LoVo (cell line): Measurements from ENCODE around the gene DPY30.
"Not testable (repeated sequence)": the region's sequence is repeated elsewhere in the genome, so short reads cannot be mapped to it uniquely, and the experiment has no call there.

Experiments
- DNase-seq: peaks from one replicate; pipeline ENCODE4 v3.0.0-alpha.2; 2016; ENCODE audit warnings: low spot score

Gene DPY30

DNA sequence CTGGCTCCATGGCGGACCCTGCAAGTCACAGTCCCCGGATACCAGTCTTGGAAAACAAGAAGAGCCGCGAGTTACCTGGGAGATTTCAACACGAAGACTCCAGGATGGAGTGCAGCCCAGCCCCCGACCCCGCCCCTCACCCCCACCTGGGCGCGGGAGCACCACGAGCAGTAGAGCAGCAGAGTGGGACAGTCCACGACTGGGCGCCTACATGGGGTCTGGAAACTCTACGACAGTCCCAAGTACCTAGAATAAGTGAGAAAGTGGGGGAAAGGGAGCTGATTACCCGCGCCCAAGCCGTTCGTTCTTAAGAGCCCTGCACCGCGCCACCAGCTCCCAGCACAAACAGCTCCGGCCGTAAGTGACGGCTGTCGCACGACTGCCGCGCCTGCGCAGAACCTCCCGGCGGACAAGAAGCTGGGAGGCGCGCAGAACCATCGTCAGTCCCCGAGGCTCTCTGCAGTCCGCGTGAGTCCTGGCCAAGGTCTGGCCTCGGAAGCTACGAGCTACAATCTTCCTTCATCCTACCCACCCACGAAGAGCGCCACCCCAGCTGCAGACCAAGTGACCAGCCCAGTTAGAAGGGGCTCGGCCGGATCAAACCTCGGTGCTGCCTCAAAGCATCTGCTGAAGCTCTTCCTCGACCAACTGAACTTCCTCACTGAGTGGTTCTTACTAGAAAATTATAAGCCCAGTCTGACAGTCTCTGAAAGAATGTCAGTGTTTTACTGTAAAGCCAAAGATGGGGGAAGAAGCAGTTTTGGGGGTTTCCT, at the start of gene DPY30:
DPY30 (minus strand) TSS at position 359 of the 773 bp plus-strand sequence; CDS start at position 10, 349 bp downstream.
- peak; percentile 96 for DNase-seq

DNA sequence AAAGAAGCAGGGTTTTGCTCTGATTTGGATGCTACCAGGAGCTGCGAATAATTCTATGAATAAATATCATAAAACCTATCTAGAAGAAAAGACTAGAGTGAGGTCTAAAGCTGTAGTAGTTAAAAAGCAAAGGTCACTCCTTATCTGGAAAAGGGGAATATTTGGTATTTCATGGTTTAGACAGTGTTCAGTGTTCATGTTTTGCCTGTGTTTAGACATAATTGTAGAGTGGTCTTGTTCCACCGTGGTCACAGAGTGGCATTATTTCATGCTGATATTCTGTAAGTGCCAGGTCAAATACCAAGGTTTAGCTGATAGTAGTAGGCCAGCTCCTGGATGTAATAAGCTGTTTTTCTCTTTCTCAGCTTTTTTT, 34.5 kb upstream of the DPY30 start:
- no peak for DNase-seq

DNA sequence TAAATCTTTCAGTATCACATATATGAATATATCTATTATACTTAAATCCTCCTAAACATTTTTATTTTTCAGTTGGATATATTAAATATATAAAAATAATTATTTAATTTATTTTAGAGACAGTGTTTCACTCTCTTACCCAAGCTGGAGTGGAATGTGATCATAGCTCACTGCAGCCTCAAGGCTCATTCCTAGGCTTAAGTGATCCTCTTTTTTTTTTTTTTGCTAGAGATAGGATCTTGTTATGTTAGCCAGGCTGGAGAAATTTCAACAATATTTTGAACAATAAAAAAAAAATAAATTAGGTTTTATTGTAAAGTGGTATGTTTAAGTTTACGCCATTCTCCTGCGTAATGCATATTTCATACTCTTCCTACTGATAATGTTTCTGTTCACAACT, 27.9 kb upstream of the DPY30 start:
- no peak for DNase-seq

DNA sequence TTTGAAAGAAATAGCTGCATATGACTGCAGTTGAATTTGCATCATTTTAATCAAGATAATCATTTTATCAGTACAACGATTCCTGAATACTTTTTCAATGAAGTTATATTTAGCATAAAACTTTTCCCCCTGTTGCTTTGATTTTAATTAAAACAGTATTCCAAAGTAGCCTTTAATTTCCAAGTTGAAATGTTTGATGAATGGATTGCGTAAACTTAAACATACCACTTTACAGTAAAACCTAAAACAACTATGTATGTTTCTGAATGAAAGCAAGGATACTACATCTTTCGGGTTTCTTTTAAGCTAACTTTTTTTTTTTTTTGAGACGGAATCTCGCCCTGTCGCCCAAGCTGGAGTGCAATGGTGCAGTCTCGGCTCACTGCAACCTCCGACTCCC, 25.1 kb upstream of the DPY30 start:
- no peak for DNase-seq

DNA sequence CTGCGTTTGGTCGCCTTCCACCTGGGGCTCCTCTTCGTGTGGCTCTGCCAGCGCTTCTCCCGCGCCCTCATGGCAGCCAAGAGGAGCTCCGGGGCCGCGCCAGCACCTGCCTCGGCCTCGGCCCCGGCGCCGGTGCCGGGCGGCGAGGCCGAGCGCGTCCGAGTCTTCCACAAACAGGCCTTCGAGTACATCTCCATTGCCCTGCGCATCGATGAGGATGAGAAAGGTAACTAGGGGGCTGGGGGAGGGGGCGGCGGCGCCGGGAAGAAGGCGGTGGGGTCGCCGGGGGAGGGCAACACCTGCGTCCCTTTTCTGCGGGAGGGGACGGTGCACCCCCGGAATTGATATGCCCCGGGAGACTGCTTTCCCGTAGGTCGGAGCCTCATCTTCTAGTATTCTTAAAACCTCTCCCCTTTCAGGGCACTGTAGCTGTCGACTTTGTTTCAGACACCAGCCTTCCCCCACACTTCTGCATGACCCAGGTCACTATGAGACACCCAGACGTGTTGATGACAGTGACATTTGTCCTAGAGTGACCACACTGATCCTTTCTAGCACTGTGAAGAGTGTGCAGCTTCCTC, 24.5 kb upstream of the DPY30 start:
- DNase-seq, result no peak

DNA sequence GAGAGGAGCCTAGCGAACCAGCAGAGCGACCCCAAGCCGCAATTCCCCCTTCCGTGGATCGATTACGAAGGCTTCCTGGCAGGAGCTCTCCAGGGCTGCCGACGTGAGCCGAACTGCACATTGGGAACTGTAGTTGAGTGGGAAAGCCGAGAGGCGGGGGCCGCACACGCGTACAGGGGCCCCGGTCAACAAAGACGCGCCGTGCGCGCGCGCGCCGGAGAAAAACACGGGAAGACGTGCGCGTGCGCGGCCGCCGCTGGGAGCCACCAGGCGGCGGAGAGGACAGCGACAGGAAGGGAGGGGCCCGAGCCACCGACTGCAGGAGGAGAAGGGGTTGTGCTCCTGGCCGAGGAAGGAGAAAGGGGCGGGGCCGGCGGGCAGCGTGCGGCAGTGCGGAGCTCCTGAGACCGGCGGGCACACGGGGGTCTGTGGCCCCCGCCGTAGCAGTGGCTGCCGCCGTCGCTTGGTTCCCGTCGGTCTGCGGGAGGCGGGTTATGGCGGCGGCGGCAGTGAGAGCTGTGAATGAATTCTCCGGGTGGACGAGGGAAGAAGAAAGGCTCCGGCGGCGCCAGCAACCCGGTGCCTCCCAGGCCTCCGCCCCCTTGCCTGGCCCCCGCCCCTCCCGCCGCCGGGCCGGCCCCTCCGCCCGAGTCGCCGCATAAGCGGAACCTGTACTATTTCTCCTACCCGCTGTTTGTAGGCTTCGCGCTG, 23.9 kb upstream of the DPY30 start, which contains the start of gene SPAST:
SPAST (plus strand) TSS at position 247 of the 711 bp plus-strand sequence; CDS start at position 523, 276 bp downstream.
- DNase-seq, result peak; percentile 98

DNA sequence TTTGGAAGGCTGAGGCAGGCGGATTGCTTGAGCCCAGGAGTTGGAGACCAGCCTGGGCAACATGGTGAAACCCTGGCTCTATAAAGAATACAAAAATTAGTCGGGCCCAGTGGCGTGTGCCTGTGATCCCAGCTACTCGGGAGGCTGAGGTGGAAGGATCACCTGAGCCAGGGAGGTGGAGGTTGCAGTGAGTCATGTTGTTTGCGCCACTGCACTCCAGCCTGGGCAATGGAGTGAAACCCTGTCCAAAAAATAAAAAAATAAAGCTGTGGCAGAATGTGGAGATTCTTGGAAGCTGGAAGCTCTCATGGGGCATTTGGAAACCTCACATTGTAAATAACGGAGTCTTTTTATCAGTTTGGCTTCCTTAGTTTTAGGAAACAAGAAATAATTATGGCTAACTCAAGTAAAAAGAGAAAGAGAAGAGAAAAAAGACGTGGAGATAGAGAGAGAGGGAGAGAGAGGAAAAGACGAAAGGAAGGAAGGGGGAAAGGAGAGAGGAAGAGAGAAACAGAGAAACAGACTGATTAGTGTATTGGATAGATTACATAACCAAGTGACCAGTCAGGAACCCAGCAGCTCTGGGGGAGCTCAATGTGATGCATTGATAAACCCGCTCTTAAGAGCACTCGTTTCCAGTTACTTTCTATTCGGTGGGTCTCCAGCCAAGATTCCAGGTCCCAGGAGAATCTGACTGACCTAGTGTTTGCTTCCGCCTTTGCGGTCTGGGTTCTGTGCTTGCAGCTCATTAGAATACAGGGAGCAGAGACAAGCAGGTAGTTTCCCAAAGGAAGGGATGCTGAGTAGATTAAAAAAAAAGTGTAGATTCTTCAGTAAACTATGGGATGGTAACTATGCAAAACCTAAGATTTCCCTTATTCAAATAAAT, 22.6 kb upstream of the DPY30 start:
- peak; percentile 5 for DNase-seq

DNA sequence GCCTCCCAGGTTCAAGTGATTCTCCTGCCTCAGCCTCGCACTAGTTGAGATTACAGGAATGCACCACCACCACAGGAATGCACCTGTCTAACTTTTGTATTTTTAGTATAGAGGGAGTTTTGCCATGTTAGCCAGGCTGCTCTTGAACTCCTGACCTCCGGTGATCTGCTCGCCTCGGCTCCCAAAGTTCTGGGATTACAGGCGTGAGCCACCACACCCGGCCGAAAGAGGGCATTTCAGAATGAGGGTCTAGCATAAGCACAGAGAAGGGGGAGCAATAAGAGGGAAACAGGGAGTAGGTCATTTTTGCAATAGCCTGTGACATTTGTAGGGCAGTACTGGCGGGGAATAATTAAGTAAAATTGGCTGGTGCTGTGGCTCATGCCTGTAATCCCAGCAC, 21.8 kb upstream of the DPY30 start:
- no peak for DNase-seq

DNA sequence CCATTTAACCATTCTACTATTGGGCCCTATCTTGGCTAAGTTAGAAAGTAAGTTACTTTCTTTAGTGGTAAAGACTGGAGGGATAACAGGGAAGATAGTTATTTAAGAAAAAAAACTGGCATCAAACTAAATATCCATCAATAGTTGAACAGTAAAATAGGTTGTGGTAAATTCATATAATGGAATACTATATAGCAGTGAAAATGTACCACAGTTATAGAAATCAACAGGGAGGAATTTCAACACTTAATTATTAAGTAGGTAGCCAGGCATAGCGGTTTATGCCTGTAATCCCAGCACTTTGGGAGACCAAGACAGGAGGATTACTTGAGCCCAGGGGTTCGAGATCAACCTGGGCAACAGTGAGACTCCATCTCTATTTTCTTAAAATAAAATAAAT, 20.7 kb upstream of the DPY30 start:
- DNase-seq, result no peak

DNA sequence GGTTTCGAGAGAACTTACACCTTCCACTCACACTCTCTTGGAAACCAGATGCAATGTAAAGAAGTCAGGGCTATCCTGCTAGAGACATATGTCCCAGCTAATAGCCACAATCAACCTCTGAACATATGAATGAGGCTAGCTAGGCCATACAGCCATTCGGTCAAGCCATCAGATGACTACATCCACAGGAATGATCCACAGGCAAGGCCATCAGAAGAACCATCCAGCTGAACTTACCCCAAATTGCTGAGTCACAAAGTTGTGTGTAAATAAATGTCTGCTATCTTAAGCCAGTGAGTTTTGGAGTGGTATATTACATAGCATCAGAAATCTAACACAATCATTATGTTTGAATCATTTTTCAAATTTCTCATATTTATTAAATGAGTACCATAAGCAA, 18.5 kb upstream of the DPY30 start:
- DNase-seq, result no peak

DNA sequence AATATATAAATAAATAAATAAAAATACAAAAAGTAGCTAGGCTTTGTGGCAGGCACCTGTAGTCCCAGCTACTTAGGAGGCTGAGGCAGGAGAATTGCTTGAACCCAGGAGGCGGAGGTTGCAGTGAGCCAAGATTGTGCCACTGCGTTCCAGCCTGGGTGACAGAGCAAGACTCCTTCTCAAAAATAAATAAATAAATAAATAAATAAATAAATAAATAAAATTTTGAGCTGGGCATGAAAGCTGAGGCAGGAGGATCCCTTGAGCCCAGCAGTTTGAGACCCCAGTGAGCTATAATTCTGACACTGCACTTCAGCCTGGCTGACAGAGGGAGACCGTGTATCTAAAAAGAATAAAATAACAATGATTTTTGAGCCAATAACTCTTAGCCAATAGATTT, 15.0 kb upstream of the DPY30 start:
- not testable (repeated sequence) for DNase-seq

DNA sequence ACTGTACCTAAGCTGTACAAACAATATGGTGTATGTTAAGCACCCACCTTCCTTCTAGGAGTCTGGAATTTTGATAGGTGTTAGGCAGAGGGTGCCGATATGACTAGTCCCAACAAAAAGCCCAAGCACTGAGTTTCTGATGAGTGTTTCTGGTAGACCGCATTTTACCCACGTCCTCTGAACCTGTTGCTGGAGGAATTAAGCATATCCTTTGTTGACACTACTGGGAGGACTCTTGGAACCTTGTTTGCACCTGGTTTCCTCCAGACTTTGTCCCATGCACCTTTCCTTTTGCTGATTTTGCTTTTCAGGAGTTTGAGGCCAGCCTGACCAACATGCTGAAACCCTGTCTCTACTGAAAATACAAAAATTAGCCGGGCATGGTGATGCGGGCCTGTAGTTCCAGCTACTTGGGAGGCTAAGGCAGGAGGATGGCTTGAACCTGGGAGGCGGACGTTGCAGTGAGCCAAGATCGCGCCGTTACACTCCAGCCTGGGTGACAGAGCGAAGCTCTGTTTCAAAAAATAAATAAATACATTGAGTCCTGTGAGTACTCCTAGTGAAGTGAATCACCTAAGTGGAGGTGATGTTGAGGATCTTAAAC, 12.3 kb upstream of the DPY30 start:
- DNase-seq, result no peak

DNA sequence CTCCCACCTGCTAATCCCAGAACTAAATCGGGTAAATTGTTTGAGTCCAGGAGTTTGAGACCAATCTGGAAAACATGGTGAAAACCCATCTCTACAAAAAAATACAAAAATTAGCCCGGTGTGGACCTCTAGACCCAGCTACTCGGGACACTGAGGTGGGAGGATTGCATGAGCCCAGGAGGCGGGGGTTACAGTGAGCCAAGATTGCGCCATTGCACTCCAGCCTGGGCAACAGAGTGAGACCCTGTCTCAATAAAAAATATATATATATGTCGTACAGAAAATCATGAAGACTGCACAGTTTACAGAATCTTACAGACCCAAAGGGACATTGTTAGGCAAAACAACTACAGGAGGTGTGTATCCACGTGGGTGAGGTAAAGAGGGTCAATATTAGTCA, 4.0 kb upstream of the DPY30 start:
- no peak for DNase-seq

DNA sequence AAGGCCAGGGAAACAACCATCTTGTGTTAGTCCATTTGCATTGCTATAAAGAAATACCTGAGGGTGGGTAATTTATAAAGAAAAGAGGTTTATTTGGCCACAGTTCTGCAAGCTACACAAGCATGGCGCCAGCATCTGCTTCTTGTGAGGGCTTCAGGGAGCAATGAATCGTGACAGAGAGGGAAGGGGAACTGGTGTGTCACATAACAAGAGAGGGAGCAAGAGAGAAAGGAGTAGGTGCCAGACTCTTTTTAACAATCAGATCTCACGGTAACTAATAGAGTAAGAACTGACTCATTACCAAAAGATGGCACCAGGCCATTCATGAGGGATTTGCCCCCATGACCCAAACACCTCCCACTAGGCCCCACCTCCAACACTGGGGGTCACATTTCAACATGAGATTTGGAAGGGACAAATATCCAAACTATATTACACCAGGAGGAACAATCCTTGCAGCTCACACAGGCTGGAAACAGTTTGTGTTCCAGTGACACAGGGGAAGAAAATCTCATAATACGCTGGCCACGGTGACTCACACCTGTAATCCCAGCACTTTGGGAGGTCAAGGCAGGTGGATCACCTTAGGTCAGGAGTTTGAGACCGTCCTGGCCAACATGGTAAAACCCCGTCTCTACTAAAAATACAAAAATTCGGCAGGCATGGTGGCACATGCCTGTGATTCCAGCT, 5.3 kb downstream of the DPY30 start:
- not testable (repeated sequence) for DNase-seq

DNA sequence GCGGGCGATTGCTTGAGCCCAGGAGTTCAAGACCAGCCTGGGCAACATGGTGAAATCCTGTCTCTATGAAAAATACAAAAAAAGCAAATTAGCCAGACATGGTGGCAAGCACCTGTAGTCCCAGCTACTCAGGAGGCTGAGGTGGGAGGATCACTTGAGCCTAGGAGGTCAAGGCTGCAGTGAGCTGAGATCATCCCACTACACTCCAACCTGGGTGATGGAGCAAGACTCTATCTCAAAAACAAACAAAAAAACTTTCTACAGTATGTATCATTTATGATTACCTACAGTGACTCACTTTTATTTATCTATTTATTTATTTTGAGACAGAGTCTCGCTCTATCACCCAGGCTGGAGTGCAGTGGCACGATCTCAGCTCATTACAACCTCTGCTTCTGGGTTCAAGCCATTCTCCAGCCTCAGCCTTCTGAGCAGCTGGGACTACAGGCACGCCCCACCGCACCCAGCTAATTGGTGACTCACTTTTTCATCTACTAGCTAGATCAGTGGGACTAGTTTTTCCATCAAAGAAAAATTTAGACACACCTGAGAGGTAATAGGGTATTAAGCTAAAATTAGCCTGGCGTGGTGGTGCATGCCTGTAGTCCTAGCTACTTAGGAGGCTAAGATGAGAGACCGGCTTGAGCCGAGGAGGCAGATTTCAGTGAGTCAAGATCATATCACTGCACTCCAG, 20.7 kb downstream of the DPY30 start:
- peak; percentile 43 for DNase-seq

DNA sequence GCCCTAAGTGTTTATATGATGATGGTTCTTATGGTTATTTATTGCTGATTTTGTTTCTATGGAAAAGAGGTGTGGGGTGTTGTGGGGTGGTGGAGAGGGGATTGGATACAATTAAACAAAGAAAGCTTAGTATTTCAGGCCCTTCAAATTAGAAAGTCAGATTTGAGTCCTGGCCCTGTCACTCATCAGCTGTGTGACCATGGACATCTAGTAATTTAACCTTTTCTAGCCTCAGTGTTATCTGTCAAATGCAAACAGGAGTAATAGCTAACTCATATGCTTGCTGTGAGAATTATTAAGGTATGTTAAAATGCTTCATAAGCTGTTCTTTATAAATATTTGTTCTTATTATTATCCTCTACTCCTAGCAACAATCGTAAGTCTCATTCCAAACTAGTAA, 26.7 kb downstream of the DPY30 start:
- no peak for DNase-seq

DNA sequence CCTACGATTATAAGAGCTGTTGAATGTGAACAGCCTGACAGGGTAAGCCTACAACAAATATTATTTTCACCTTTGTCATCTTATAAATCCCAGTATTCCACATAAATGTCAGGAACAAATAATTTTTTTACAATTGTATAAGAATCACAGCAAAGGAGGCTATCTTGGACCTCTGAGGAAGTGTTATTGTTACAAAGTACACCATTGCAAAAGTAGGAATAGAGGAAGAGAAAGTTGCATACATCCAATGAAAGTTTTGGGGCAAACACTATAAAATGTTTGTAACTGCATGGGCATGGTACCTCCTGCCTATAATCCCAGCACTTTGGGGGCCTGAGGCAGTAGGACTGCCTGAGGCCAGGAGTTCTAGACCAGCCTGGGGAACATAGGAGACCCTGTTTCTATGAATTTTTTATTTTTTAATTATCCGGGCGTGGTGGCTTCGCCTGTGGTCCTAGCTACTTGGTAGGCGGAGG, 28.1 kb downstream of the DPY30 start:
- DNase-seq, result no peak

DNA sequence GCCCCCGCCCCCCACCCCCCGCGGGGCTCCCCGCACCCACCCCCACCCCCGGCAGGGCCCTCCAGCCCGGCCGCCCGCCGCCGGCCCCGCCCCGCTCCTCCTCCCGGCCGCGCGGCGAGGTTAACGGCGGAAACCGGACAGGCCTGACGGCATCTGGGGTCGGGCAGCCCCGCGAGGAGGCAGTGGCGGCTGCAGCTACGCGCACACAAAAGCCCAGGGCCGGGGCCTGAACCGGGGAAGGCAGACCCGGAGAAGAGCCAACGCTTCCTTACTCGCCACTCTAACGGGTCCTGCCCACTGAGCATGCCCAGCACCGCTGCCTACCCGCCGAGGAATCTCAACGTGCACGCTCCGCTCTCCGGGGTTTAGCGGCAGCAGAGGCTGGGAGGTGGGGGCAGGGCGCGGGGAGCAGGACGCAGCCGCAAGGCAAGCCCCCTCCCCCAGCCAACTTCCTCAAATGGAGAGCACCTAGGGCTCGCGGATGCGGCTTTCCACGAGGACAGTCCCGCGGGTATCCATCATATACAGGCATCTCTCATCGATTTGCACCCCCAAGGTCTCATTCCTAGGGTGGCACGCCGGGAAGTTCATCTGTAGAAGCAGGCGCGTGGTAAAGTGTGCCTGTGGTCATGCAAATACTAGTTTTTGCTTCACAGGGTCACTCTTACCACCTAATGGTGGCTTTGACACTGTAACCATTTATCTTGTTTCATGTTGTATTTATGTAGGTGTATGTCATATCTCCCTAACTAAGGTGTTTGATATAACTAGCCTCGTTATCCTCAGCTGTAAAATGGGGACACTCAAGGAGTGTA, 28.7 kb downstream of the DPY30 start, which contains the start of gene MEMO1:
MEMO1 (minus strand) TSS at position 339 of the 815 bp plus-strand sequence. CDS start 761 bp downstream, outside the sequence.
- DNase-seq, result peak; percentile 92

DNA sequence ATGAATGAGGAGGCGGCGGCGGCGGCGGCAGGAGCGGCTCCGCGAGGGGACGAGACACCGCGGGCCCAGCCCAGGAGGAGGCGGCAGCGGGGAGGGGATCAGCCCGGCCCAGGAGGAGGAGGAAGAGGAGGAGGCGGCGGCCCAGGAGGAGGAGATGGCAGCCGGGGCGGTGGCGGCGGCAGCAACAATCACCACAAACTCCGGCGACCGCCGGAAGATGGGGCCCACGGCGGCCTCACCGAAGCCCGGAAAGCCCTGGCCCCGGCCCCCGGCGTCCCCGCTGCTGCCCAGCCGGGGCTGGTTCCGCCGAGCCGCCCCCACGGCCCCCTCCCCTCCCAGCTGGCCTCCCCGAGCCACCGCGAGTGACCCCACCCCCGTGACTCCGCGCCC, 29.3 kb downstream of the DPY30 start:
- peak; percentile 58 for DNase-seq
